Measurements from ENCODE around the gene SMIM33. TPM values are rescaled to one million over a fixed set of nuclear protein-coding genes. Genes with fewer than 3 reads are reported as not detected.
A peak's percentile ranks its signal among the peaks of the same experiment; 100 is the strongest.

Gene SMIM33
- total and polyA plus RNA-seq, 9 of the 15 experiments (the other 6 are each of a cell fraction or from before 2014, with no cell fraction given), result not detected

GRCh38 chr5:139517683-139518564 lies 47.1 kb downstream of the SMIM33 start (continued):
- TF ChIP-seq ZC3H4 (CRISPR knock-in tag; IDR thresholded peaks at IDR 0.05; ENCODE audit: borderline replicate concordance) (no peak; the same call in 1 of the 2 replicates), ATF7 (IDR thresholded peaks at IDR 0.05) (peak; percentile 99), ZNF507 (tag; conservative IDR thresholded peaks at IDR 0.05) (no peak), UBTF (IDR thresholded peaks at IDR 0.05; ENCODE audit: borderline replicate concordance in 1 of 2, low read depth in 2 of 2, low read length in 2 of 2) (peak in 1 of 2 experiments; percentile 74; a peak in 2 of 4 replicates), ZNF280B (CRISPR knock-in tag; IDR thresholded peaks at IDR 0.05) (no peak), FOXJ2 (tag; IDR thresholded peaks at IDR 0.05) (no peak), CEBPZ (IDR thresholded peaks at IDR 0.05; ENCODE audit: borderline replicate concordance, low read depth, low read length) (no peak), RNF2 (IDR thresholded peaks at IDR 0.05) (peak; percentile 81), ZNF717 (CRISPR knock-in tag; IDR thresholded peaks at IDR 0.05) (no peak), HMG20B (CRISPR knock-in tag; IDR thresholded peaks at IDR 0.05) (no peak), MAFF (IDR thresholded peaks at IDR 0.05; ENCODE audit: low read length) (no peak), TAF1 (IDR thresholded peaks at IDR 0.05; ENCODE audit: control insufficient read depth, extremely low read depth, insufficient read depth, low read length, severe bottlenecking) (peak; percentile 93), BMI1 (IDR thresholded peaks at IDR 0.05; ENCODE audit: low read length) (no peak; the same call in 1 of the 2 replicates), NR0B1 (IDR thresholded peaks at IDR 0.05; ENCODE audit: partially characterized antibody) (no peak), ZNF384 (IDR thresholded peaks at IDR 0.05; ENCODE audit: low read depth, low read length) (peak; percentile 54), ZSCAN29 (IDR thresholded peaks at IDR 0.05) (no peak)

Data from K562 (cell line).